HUES48 (cell line): ENCODE measurements around the gene RNF123.

ENCODE experiments used
- H3K27ac ChIP-seq: one replicate; pipeline ENCODE4 v1.7.0; 2013; ENCODE audit warnings: low read depth, low read length, inconsistent platforms
- H3K27me3 ChIP-seq: 2 replicates; pipeline ENCODE4 v1.6.1; 2013; ENCODE audit warnings: mild to moderate bottlenecking, low read length; ENCODE audit not compliant: control insufficient read depth, insufficient read depth
- H3K36me3 ChIP-seq: 2 replicates; pipeline ENCODE4 v1.6.1; 2013; ENCODE audit warnings: low read length; ENCODE audit not compliant: control insufficient read depth, insufficient read depth
- H3K4me1 ChIP-seq: 2 replicates; pipeline ENCODE4 v1.6.1; 2013; ENCODE audit warnings: mild to moderate bottlenecking, low read length; ENCODE audit not compliant: control insufficient read depth, insufficient read depth
- H3K4me3 ChIP-seq: 2 replicates; pipeline ENCODE4 v1.5.1; 2013; ENCODE audit warnings: mild to moderate bottlenecking, low read depth, low read length
- H3K9ac ChIP-seq: 2 replicates; pipeline ENCODE4 v1.6.1; 2013; ENCODE audit warnings: mild to moderate bottlenecking, low read depth, low read length, moderate library complexity
- H3K9me3 ChIP-seq: 2 replicates; pipeline ENCODE4 v1.6.1; 2013; ENCODE audit warnings: low read length; ENCODE audit not compliant: control insufficient read depth, insufficient read depth

The RNF123 gene

DNA sequence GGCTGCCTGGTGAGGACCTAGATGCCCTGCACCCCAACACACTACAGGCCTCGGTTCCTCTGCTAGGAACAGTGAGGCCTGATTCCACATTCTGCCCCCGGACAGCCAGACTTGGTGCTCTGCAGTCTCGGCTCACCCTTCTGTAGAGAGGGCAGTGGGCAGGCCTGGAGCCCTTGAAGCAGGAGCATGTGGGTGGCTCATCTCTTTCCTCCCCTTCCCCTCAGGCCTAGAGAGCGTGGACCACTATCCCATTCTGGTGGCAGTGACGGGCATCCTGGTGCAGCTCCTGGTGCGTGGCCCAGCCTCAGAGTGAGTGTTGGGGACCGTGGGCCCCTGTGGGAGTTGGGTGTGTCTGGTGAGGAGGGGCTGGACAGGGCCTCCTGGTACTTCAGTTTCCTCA is 26.8 kb downstream of the RNF123 start:
- peaks cover 15% of the 10 kb centered on the region for H3K36me3 ChIP-seq
- no peak overlapping the region for H3K4me3 ChIP-seq
- no peak overlapping the region for H3K9ac ChIP-seq
- H3K27me3 ChIP-seq: no peaks in the 10 kb centered on the region
- H3K9me3 ChIP-seq: no peaks in the 10 kb centered on the region
- H3K27ac ChIP-seq: no peak overlapping the region
- H3K4me1 ChIP-seq: no peaks in the 10 kb centered on the region

DNA sequence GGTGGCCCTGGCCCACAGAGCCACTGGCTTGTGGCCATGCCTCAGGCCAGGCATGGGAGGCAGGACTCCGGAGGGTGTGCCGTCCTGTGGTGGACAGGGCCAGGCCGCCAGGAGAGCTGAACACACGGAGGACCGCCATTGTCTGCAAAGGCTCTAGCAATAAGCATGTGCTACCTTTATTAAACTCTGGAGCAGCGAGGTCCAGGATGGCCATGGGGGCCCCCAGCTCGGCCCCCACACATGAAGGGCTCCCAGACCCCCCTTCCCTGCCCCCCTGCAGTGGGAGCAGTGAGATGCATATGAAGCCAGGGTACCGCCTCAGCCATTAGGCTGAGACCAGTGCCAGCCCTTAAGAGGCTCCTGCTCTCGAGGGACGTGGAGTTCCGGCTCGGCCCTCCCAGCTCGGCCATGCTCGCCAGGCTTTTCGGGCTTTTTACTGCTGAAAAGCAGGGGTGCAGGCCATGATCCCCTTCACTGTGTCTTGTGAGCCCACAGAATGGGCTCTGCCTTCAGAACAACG is 27.4 kb downstream of the RNF123 start:
- no peak overlapping the region for H3K9ac ChIP-seq
- no peaks in the 10 kb centered on the region for H3K27me3 ChIP-seq
- H3K4me3 ChIP-seq: no peak overlapping the region
- peaks cover 21% of the 10 kb centered on the region for H3K36me3 ChIP-seq
- no peaks in the 10 kb centered on the region for H3K9me3 ChIP-seq
- no peaks in the 10 kb centered on the region for H3K4me1 ChIP-seq
- no peak overlapping the region for H3K27ac ChIP-seq

DNA sequence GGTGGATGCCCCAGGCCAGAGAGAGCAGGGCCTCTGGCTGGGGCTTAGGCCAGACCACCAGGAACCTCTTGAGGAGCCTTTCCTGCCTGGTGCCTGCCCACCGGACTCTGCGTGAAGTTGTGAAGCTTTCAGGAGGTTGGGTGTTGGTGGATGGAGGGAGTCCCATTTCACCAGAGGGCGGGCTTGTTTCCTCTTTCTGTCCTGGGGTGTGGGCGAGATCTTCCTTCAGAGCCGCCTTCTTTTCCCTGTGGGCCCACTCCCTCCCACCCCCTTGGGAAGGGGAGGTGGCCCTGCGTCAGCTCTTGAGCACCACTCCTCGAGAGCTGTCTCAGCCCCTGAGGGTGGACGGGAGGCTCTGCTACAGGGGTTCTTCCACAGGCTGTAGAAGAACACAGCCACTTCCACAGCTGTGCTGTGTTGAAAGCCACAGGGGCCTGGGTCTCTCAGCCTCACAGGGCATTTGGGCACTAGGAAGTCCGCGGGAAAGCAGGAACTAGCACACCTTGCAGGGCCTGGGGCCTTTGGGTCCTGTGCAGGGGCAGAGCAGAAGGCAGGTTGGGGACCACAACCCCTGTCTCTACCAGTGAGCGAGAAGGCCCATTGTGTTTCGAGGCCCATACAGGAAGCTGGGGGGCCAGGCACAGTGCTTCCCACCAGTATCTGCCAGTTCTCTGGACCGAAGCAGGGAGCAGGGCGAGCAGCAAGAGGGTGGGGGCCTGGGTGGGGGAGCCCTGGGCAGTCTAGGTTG is 28.0 kb downstream of the RNF123 start:
- no peaks in the 10 kb centered on the region for H3K27me3 ChIP-seq
- no peaks in the 10 kb centered on the region for H3K4me1 ChIP-seq
- no peak overlapping the region for H3K9ac ChIP-seq
- H3K27ac ChIP-seq: no peak overlapping the region
- H3K4me3 ChIP-seq: no peak overlapping the region
- peaks cover 27% of the 10 kb centered on the region for H3K36me3 ChIP-seq
- H3K9me3 ChIP-seq: no peaks in the 10 kb centered on the region

DNA sequence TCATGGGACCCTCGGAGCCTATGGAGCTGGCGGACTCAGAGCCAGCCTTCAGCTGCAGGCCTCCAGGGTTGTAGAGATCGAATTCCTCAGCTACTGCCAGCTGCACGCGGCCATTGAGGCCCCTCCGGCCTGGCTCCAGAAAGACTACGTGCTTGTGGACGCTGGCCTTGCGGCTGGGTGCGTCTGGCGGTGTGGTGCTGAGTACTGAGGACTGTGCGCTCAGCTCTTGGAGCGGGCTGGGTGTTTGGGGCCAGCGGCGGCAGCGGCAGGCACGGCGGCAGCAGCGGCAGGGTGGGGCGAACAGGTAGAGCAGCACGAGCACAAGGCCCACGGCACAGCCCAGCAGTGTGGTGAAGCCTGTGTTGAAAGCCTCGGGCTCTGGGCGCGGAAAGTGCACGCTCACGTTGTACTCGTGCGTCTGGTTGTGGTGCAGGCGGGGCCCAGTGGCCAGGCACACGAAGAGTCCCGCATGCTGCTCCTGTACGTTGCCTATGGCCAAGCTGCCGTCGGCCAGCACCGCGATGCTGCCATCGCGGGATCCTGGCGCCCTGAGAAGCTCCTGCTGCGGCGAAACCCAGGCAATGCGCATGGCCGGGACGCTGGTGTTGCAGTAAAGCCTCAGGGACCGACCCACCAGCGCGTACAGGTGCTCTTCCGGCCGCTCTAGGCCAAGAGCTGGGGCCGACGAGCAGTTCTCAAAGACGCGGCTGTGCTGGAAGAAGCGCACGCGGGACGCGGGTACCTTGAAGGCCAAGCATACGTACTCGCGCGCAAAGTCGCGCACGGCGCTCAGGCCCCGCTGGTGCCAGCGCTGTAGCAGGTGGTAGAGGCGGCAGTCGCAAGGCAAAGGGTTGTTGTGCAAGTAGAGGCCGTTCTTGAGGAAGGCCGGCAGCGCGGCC is 28.9 kb downstream of the RNF123 start:
- peak overlapping the region; percentile 84 for H3K4me3 ChIP-seq
- no peaks in the 10 kb centered on the region for H3K27me3 ChIP-seq
- no peak overlapping the region for H3K27ac ChIP-seq
- H3K4me1 ChIP-seq: no peaks in the 10 kb centered on the region
- H3K9me3 ChIP-seq: no peaks in the 10 kb centered on the region
- peak overlapping the region; percentile 75; the same call in 1 of the 2 replicates for H3K9ac ChIP-seq
- H3K36me3 ChIP-seq: peaks cover 30% of the 10 kb centered on the region

DNA sequence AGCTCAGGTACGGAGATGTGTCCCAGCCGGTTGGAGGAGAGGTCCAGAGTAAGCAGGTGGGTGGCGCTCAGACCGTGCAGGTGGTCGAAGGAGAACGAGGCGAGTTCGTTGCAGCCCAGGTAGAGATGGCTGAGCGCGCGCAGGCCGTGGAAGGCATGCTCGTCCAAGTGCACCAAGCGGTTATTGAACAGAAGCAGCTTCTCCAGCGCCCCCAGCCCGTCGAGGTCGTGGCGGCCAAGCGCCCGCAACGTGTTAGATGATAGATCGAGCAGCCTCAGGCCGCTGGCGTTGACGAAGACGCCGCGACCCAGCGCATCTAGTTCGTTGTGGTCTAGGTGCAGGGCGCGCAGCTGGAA is 29.5 kb downstream of the RNF123 start:
- Histone ChIP-seq H3K27ac (peak overlapping the region; percentile 61), H3K36me3 (peaks cover 30% of the 10 kb centered on the region), H3K4me3 (peak overlapping the region; percentile 84), H3K27me3 (no peaks in the 10 kb centered on the region), H3K9me3 (no peaks in the 10 kb centered on the region), H3K4me1 (no peaks in the 10 kb centered on the region), H3K9ac (peak overlapping the region; percentile 75; the same call in 1 of the 2 replicates)

DNA sequence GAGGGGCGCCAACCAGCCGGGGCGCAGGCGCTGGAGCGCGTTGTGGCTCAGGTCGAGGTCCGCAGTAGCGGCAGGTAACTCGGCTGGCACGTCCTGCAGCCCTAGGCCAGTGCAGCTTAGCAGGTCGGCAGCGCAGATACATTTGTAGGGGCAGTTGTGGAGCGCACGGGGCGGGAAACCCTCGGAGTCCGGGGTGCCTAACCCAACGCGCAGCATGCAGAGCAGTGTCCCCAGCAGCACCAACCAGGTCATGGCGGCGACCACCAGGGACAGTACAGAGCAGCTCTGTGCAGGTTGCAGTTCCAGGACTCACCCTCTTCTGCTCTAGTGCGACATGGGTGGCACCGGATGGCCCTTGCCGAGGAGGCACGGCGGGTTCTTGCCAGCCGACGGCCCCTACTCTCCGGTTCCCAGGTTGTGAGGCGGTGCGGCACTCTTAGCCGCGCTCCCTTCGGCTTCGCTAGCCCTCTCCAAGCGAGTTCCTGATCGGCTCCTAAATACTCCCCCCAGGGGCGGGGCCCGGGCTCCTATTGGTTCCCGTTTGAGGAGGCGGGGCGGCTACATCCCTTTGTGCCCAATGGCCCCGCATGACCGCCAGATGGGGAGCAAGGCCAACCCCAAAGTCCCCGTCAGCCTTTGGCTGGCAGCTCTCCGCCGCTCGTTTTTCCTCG is 30.0 kb downstream of the RNF123 start, which contains the start of gene AMIGO3:
Gene AMIGO3 (minus strand): TSS at position 471 of the 671 bp plus-strand sequence. CDS start 219 bp downstream, at position 252.
- Histone ChIP-seq H3K9me3 (no peaks in the 10 kb centered on the region), H3K27me3 (no peaks in the 10 kb centered on the region), H3K4me1 (peaks cover under 1% of the 10 kb centered on the region; the same call in 1 of the 2 replicates), H3K9ac (peak within 1 kb of the TSS; percentile 75), H3K36me3 (peaks cover 30% of the 10 kb centered on the region), H3K4me3 (peak within 1 kb of the TSS; percentile 84), H3K27ac (peak within 1 kb of the TSS; percentile 61)

DNA sequence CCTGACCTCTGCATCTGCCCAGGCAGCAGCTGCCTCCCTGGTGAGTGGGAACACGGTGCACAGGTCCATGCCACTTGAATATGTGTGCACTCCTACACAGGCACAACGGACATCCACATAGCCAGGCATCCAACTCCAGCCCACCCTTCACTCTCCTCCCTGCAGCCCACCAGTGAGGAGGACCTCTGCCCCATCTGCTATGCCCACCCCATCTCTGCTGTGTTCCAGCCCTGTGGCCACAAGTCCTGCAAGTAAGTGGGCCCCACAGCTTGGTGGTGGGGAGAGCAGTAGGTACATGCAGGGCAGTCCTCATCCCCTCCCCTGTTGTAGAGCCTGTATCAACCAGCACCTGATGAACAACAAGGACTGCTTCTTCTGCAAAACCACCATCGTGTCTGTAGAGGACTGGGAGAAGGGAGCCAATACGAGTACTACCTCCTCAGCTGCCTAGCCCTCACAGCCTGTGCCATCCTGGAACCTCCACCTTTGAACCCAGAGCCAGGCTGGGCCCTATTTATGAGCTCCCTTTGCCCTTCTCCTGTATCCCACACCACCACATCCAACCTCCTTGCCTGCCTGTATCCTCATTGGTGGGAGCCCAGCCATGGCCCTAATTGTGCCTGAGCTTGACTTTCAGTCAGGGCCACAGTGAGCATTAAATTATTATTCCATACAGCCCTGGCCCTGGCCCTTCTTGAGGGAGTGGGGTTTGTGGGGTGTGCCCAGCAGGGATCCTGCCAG is 31.7 kb downstream of the RNF123 start:
- Histone ChIP-seq H3K27me3 (no peaks in the 10 kb centered on the region), H3K36me3 (peaks cover 33% of the 10 kb centered on the region), H3K27ac (no peak overlapping the region), H3K4me3 (no peak overlapping the region), H3K9ac (no peak overlapping the region), H3K9me3 (no peaks in the 10 kb centered on the region), H3K4me1 (peaks cover 4% of the 10 kb centered on the region; the same call in 1 of the 2 replicates)

DNA sequence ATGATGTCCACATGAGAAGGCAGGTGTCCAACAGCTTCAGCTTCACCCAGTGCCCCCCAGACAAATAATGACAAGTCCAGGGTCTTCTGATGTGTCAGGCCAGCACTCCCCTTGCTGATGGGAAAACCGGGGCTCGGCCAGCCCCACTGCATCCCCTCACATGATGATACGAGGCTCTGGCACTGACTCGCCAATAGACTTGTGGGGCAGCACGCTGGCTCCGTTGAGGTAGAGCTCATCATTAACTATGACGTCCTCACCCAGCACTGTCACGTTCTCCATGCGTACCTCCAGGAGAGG is 32.2 kb downstream of the RNF123 start:
- no peaks in the 10 kb centered on the region for H3K9me3 ChIP-seq
- H3K9ac ChIP-seq: no peak overlapping the region
- H3K27me3 ChIP-seq: no peaks in the 10 kb centered on the region
- H3K27ac ChIP-seq: no peak overlapping the region
- no peak overlapping the region for H3K4me3 ChIP-seq
- peaks cover 4% of the 10 kb centered on the region; the same call in 1 of the 2 replicates for H3K4me1 ChIP-seq
- H3K36me3 ChIP-seq: peaks cover 34% of the 10 kb centered on the region

DNA sequence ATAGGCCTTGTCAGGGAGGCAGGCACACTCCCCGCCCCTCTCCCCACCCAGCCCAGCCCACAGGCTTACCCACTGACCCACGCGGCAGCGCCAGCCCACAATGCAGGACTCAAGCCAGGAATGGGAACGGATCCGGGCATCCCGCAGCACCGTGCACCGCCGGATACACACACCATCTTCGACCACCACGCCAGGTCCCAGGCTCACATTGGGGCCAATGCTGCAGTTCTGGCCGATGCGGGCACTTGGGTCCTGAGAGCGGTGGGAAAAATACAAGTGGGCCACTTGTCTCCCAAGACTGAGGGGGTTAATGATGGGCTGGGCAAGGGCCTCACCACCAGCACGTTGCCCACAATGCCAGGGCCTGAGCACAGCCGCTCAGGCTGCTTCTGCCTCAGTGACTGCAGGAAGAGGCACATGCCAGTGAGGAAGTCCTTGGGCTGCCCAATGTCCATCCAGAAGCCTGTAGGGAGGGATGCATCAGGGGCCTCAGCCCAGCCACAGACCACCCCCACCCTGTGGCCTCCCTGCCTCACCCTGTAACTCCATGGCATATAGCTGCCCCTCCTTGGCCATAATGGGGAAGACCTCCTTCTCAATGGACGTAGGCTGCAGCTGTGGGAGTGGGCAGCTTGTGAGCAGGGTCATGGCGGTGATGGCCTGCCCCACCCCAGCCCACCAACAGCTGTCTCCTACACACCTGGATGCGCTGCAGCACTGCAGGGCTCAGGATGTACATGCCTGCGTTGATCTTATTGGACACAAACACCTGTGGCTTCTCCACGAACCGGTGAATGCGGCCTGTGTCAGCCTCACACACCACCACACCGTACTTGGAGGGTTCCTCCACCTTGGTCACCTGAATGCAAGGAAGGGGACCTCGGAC is 32.8 kb downstream of the RNF123 start:
- peaks cover 40% of the 10 kb centered on the region for H3K36me3 ChIP-seq
- no peak overlapping the region; the same call in 1 of the 2 replicates for H3K4me3 ChIP-seq
- peaks cover 4% of the 10 kb centered on the region; the same call in 1 of the 2 replicates for H3K4me1 ChIP-seq
- H3K9ac ChIP-seq: no peak overlapping the region
- no peak overlapping the region for H3K27ac ChIP-seq
- no peaks in the 10 kb centered on the region for H3K27me3 ChIP-seq
- no peaks in the 10 kb centered on the region for H3K9me3 ChIP-seq
